Stimulated activated CD4-positive, alpha-beta T cell treated with anti-CD3 and anti-CD28 coated beads, TNF-alpha, amount 100 ng/mL, for 1 hour (primary cell): ENCODE data around the gene COMT.
"Not testable (repeated sequence)": the region's sequence is repeated elsewhere in the genome, so short reads cannot be mapped to it uniquely, and the experiment has no call there.

Experiments
- DNase-seq, 3 donors: peaks; one replicate each; pipeline ENCODE4 v3.0.0-alpha.2; 2020; ENCODE audit warnings: low read depth in 3 of 3, low spot score in 1 of 3

The COMT gene

DNA sequence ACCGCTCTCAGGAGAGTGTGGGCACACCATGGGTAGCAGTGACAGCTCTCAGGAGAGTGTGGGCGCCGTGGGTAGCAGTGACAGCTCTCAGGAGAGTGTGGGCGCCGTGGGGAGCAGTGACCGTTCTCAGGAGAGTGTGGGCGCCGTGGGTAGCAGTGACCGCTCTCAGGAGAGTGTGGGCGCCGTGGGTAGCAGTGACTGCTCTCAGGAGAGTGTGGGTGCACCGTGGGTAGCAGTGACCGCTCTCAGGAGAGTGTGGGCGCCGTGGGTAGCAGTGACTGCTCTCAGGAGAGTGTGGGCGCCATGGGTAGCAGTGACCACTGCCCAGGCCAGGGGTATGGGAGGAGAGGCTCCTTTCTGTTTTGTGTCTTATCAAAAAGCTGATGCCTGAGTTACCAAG, 33.7 kb upstream of the COMT start:
- not testable (repeated sequence) for DNase-seq

DNA sequence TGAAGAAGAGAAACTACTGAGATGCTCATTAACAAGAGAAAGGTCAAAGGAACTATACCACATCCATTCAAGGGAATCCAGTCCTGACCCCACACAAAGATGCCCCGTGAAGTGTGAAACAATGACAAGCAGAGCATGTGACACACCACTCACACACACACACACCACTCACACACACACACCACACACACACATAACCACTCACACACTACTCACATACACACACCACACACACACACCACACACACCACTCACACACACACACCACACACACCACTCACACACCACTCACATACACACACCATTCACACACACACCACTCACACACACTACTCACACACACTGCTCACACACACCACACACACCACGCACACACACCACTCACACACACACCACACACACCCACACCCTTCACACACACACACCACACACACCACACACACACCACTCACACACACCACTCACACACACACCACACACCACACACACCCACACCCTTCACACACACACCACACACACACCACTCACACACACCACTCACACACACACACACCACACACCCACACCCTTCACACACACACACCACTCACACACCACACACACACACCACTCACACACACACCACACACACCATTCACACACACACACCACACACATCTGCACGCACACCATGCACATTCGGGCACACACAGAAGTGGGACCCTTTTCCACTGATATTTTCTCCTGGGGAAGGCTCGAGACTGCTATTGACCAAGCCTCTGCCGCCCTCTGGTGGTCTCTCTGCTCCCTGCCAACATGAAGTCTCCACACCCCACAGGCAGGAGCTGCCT, 32.0 kb upstream of the COMT start:
- DNase-seq = peak; percentile 49 to 79 (median 71)

DNA sequence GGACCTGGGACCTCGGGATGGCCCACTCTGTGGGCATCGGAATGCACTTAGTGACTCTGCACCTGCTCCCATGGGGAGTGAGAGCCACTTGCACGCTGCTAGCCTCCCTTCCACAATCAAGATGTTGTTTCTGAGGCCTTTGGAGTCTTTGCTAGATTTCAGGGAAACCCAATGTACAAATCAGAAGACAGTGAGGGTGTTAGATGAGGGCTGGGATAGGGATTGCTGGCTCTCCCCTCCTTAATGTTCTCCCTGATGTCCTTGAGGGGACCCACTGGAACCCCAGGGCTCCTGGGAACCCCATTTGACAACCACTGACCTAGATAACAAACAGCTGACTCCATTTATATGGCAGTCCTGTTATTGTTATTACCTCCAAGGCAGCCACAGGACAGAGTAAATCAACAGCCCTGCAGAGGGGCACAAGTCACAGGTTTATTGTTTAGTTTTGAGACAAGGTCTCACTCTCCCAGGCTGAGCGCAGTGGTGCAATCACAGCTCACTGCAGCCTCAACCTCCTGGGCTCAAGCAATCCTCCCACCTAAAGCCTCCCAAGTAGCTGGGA, 31.3 kb upstream of the COMT start:
- DNase-seq = no peak

DNA sequence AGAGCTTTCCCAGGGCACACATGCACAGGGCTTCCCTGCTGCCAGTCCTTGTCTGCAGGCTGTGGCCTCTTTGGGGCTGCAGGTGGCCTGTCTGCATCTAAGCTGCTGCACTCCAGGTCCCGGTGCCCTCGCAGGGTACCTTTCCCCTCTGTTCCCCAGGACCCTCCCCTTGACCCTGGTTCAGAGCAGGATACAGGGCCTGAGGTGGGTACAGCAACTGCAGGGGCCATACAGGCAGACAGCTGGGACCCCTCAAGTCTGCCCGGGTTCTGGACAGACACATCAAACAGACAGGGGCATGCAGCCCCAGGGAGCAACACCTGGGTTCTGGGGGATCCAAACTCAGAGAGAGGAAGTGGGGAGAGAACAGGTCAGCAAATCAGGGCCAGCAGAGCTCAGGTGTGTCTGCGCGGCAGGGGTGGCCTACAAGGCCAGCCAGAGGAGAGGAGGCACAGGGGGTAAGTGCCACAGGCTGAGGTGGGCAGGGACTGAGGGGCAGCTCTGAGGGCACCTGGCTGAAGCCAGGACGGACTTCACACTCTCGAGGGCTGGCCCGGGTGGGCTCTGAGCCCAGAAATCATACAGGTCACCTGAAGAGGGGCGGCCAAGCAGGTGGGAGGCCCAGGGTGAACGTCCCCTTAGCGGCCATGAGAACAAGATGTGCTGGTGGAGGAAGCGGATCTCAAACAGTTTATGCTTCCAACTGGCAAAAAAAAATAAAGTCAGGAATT, 29.9 kb upstream of the COMT start:
- DNase-seq = no peak

DNA sequence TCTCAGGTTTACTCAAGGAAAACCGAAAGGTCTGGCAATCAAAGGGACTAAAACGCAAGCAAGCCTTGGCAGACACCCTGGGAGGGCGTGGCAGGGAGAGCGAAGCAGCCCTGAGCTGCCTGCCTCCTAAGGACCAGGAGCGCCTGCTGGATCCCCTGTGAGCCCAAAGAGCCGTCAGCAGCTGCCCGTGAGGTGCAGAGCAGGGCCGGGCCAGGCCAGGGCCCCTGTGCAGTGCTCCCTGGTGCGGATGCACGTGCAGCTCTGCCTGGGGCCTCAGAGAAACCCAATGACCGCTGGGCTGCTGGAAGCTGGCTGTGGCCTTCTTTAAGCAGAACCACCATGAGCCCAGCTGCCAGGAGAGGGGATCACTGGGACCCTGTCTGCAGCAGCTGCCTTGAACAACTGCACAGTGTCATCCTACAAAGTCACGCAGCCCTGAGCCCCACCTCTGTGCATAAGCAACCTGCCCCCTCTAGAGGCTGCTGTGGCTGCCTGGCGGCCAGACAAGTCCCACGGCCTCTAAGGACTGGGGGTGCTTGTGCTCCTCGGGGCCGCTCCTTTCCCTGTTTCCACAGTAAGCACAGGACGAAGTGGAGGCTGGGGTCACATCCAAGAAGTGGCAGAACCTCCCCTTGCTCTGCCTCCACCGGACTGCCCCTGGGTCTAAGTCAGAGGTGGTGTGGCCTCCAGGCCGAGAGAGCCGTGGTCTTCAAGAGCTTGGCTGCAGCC, 29.1 kb upstream of the COMT start:
- no peak for DNase-seq

DNA sequence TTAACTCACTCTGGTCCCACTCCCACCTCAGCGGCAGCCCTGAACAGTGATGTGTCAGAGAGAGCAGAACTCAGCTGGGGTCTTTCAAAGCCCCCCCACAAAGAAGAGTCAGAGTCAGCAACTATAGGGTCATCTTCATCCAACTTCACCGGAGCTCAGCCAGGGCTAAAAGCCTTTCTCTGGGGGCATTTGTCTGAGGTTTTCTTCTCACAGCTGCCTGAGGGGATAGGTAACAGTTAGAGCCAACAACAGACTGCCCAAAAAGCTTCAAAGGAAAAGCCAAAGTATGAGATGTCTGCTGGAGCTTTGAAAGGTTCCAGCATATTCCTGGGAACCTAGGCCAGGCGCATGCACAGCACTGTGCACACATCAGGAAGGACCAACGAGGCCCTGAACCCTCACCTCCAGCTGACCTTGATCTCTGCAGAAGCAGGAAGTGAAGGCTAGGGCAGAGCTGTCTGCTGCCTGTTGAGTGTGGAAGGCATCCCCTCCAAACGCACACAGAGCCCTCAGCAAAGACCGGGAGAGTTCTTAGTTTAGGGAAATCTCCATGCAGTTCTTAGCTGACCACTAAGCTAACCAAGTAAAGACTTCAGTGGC, 28.1 kb upstream of the COMT start:
- no peak for DNase-seq

DNA sequence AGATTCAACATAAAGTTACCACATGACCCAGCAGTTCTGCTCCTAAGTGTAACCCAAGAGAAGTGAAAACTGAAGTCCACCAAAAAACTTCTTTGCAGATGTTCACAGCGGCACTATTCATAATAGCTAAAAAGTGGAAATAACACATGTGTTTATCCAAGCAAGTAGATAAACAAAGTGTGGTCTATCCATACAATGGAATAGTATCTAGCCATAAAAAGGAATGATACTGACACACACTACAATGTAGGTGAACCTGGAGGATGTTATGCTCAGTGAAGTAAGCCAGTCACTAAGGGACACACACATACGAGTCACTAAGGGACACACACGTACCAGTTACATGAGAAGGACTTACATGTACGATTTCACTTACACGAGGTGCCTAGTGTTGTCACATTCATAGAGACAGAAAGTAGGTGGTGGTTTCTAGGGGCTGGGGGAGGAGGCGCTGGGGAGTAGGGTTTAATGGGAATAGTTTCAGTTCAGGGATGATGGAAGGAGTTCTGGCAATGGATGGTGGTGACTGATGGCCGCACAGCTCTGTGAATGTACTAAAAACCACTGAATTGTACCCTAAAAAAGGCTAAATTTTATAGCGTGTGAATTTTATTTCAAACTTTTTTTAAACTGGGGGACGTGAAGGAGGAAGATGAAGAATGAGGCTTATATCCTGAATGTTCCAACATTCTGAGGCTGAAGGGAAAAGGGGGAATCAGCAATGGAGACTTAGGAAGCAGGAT, 27.2 kb upstream of the COMT start:
- no peak for DNase-seq

DNA sequence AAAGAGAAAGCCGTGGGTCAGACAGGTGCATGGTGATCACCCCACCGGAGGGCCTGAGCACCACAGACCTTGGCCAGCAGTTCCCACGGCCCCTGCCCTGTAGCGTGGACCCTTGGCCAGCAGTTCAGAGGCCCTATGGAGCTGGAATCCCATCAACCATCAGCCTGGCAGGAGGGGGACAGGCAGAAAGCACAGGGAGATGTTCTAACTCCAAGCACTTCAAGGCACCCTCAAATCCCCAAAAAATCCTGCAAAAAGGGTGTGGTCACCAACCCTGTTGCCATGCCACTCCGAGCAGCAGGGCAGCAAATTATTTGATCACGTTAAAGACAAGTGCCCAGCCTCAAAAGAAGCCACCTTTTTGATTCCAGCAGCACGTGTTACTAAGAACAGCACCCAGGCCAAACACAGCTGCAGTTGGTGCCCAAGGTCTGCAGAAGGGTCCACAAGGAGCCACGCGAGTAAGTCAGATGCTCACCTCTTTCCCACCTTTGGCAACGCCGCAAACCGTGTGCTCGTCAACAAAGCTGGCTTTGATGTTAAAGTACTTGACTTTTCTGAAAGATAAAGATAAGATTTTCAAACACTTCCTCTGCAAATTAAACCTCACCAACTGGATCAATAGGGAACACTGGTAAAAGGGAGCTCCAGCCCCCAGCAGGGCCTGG, 26.2 kb upstream of the COMT start:
- no peak for DNase-seq

DNA sequence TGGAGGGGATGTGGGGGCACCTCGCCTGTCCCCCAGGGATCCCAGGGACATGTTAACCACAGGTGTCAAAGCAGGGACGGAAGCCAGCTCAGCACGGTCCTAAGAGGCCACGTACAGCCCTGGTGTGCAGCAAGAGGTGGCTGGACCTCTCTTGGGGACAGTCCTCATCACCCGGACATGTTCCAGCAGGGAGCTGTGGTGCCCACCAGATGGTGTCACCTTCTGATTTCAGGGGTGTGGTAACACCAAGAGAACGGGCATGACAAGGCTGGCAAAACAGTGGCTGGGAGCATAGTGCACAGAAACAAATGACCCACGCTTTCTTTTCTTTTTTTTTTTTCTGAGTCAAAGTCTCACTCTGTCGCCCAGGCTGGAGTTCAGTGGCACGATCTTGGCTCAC, 25.6 kb upstream of the COMT start:
- DNase-seq = no peak

DNA sequence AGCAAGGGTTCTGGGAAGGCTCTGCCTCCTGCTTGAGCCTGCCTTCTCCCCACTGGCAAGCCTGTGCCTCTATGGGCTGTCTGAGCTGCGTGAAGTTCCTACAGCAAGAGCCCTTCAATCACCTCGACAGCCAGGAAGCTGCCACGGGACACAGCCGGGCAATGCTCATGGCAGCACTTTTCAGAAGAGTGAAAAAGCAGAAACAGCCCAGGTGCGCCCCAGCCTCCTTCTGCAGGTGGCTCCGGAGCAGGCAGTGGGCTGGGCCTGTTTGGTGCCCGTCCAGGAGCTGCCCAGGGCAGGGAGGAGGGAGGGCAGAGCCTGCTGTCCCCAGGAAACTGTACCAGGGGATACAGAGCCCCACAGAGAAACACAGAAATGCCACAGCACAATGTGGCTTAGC, 24.6 kb upstream of the COMT start:
- no peak for DNase-seq

DNA sequence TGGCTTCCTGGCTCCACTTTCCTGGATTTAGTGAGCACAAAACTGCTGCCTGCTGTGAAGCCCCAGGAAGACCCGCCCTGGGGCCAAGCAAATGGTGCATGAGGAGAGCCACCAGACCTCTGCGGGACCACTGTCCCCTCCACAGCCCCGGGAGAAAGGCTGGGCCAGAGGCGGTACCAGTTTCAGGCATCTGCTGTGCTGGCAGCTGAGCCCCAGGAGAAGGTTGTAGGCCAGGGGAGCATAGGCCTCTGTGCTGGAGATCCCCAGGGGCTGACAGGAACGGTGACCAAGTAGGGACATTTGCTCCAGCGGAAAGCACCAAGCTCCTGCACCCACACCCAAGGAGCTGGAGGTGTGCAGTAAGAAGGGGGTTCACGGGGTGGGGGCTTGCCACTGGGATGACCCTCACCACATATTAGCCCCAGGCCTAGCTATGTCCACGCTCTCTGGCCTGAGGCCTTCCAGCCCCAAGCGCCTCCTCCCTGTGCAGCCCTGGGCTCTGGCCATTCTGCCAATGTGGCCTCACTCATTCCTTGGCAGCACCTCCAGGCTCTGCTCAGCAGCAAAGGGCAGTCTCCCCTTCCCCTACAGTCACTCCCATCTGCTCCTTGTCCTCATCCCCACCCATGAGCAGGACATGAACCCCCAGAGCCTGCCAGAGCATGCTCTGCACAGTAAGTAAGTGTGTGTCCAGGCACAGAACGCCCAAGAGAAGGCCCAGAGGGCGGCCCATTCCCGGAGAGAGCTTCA, 24.0 kb upstream of the COMT start:
- no peak for DNase-seq

DNA sequence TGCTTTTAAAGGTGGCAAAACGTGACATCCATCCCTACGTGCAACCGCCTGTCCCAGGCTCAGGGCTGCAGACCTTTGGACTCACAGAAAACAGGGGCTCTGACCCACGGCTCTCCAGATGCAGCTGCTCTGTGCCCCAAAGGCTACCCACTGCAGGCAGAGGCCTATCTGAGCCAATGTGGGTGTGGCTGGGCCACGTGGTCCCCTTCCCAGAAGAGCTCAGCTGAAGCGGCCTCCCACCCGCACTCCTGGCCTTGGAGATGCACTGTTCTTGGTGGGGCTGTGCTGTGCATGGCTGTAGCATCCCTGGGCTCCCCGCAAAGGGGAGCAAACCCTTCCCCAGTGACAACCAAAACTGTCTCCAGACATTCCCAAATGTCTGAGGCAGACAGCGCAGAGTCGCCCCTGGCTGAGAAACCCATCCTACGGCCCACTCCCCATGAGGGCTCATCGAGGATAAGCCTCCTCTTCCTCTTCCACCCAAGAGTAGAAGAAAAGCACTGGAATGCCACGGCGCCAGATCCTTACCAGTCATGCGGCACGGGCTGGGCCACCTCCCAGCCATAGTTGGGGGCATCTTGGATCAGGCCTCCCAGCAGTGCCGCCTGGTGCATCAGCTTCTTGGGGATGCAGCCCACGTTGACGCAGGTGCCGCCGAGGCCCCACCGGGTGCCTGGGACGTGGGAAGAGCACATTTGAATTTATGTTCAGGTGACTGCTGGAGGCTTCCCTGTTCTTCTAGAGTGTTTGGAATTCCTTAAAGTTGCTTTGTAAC, 23.1 kb upstream of the COMT start:
- no peak for DNase-seq

DNA sequence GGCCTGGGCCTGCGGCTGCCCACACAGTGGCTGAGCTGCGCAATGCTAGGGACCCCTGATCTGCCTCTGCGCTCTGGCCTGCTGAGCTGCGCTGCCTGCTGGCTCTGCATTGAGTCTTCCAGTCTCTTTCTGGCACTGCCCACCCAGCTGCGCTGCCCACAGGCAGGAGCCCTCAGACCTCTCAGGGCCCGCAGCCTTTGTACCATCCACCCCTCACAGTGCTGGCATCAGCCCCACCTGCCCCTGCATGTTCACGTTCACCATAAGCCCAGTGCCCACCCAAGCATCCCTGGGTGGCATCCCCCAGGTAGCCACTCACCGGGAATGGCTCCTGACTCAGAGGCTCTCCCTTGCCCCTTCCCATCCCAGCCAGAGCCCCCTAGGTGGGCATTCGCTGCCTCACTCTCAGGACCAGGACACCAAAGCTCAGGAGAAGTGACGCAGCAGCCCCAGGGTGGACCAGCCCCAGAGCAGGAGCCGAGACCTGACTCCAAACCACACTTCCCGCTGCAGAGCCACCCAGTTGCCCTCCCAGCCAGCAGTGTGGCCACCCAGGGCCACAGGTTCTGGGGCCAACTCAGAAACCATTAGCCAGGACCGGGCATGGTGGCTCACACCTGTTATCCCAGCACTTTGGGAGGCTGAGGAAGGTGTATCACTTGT, 21.7 kb upstream of the COMT start:
- DNase-seq = no peak

DNA sequence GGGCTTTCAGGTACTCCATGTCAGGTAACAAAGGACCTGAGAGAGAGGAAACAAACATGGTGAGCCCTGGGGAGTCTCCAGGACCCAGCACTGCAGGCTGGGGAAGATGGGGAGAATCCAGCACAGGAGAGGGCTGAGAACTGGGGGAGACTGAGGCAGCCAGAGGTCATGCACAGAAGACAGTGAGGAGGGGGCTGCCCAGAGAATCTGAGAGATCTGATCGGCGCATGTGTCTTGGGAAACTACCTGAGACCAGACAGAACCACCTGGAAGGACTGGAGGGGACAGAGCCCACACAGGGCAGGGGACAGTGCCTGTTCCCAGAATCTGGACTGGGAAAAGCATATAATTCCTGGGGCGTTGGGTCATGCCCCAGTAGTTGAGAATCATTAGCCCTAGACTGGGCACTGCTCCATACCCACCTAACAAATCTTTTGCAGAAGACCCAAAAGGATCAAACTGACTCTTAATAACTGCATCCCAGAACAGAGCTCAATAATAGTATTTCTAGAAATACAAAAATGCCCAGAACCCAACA, 20.0 kb upstream of the COMT start:
- no peak for DNase-seq

DNA sequence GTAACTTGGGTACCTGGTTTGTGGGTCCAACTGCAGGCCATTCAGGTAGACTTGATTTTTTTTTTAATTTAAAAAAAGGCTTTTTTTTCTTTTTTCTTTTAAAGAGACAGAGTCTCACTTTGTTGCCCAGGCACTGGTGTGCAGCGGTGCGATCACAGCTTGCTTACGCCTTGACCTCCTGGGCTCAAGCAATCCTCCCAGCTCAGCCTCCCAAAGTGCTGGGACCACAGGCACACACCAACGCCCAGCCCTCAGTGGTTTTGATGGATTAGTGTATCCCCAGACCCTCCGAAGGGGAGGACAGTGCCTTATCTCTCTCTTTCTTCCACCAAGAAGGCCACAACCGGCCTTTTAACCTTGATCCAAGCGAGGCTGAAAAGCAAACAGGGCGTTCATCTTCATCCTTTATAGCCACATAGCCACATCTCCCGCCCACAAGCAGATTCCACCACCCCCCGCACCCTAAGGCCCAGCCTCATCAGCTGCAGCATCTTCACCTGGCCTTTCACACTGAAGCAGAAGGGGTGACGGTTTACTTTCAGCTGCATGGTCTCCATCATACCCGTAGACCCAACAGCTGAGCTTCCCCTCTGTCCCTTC, 17.6 kb upstream of the COMT start:
- no peak for DNase-seq

DNA sequence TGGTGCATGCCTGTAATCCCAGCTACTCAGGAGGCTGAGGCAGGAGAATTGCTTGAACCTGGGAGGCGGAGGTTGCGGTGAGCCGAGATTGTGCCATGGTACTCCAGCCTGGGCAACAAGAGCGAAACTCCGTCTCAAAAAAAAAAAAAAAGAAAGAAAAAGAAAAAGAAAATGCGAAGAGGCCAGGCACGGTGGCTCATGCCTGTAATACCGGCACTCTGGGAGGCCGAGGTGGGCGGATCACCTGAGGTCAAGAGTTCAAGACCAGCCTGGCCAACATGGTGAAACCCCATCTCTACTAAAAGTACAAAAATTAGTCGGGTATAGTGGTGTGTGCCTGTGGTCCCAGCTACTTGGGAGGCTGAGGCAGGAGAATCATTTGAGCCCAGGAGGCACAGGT, 15.5 kb upstream of the COMT start:
- not testable (repeated sequence) for DNase-seq

DNA sequence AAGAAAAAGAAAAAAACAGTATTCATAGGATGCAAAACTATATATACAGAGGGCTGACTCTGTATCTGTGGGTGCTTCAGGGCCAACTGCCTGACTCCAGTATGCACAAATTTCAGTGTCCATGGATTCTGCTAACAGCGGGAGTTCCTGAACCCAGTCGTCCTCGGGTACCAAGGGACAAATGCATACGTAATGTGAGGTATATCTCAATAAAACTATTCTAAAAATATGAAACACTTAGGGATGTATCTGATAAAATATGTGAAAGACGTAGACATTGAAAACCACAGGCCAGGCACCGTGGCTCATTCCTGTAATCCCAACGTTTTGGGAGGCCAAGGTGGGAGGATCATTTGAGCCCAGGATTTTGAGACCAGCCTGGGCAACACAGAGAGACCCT, 13.9 kb upstream of the COMT start:
- no peak for DNase-seq
